Measurements from ENCODE around the gene PDCD7. TPM values are rescaled to one million over a fixed set of nuclear protein-coding genes. Genes with fewer than 3 reads are reported as not detected.
A peak's percentile ranks its signal among the peaks of the same experiment; 100 is the strongest.

Gene PDCD7
- total and polyA plus RNA-seq, 2 of the 13 experiments (the other 11 are each of a cell fraction or from before 2014, with no cell fraction given), result 10.1 to 14.7 TPM

DNA sequence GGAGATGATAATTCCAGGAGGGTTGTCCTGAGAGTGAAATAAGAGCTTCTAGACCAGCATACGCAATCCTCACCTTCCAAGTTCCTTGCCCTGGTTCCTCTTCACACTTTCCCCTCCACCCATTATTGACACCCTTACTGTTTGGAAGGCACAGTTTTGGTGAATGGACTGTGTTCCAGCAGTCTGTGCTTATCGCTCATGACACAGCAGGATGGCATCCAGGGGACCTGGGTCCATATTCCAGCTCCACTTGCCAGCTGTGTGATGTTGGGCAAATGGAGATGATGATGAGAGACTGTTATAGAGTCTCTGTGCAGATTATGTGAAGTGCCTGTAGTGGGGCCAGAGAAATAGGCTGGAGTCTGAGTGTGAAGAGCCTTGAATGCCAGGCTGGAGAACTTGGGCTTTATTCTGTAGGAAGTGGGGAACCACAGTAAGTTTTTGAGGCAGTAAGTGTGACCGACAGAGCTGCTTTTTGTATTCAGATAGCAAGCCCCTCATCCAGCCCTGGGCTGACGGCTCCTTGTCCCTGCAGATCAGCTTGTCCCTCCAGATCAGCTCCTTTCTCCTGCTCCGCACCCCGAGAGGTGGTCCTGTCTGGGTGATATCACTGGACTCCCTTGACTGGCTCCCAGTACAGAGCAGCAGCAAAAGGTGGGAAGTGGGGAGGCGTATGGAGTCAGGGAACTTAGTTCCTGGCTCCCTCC, 49.0 kb downstream of the PDCD7 start:
- no peaks in the 10 kb centered on the region for H4K20me1 ChIP-seq (ENCODE audit: insufficient read depth, low read length)
- POLR2A ChIA-PET, result interaction anchor here (0.5 to 1.8 kb wide), 4 partner anchors 11 to 39 kb away, joined by 3 to 6 read pairs (median 4); partner anchors contain the start of gene SLC51B
- in situ Hi-C loops (cut with HindIII; ENCODE audit: extremely low pct_ligation_motif_present, low pct_unique_long_range_greater_than_20kb), result loop anchor here (5.0 to 10.0 kb wide), 2 partner anchors 32 to 50 kb away; no protein-coding TSS in a partner anchor
- ATAC-seq, result no peak
- H3K4me1 ChIP-seq (ENCODE audit: insufficient read depth, low read length), result peaks cover 98% of the 10 kb centered on the region
- intact Hi-C loops (cut with micrococcal nuclease; ENCODE audit: unreplicated experiment), result no loop called here
- no peak for FAIRE-seq
- no peaks in the 10 kb centered on the region for H3K9me3 ChIP-seq (ENCODE audit: low read length)
- CTCF ChIA-PET (ENCODE audit: low intra/inter-chr PET ratio, low total read pairs), result interaction anchor here (2.8 to 6.7 kb wide), 3 partner anchors 29 to 51 kb away, joined by 10 to 54 read pairs (median 34); no protein-coding TSS in a partner anchor
- H3K27ac ChIP-seq (ENCODE audit: extremely low read length, insufficient read depth, low read length), result no peak overlapping the region
- no peaks in the 10 kb centered on the region for H3K79me2 ChIP-seq (ENCODE audit: insufficient read depth, low read length)
- no TSS peak for BruUV-seq (replicated peaks)
- H3K4me3 ChIP-seq (replicated peaks in 1 of 3; ENCODE audit: insufficient read depth in 1 of 3, low read depth in 2 of 3, low read length in 3 of 3), result no peak overlapping the region
- DNase-seq (ENCODE audit: low spot score), result peak; percentile 49
- no peak overlapping the region for H2AFZ ChIP-seq (ENCODE audit: low read length)
- H3K9ac ChIP-seq (ENCODE audit: insufficient read depth, low read depth, low read length), result no peak overlapping the region
- WGBS (ENCODE audit: low lambda C conversion rate), result 29% methylated on average over 4 of the region's 7 CpGs
- no peak overlapping the region for H3K4me2 ChIP-seq (ENCODE audit: low read depth, low read length)
- peaks cover 0 to 21% of the 10 kb centered on the region in 2 experiments; a peak in 2 of 5 replicates for H3K27me3 ChIP-seq (ENCODE audit: control insufficient read depth in 1 of 2, insufficient read depth in 2 of 2, low read length in 2 of 2)
- H3K36me3 ChIP-seq (replicated peaks in 1 of 2; ENCODE audit: control insufficient read depth in 1 of 2, insufficient read depth in 2 of 2, low read length in 2 of 2), result no peaks in the 10 kb centered on the region
- TF ChIP-seq TEAD3 (CRISPR knock-in tag; optimal IDR thresholded peaks at IDR 0.05; ENCODE audit: borderline replicate concordance) (peak; percentile 12), RXRA (CRISPR knock-in tag; IDR thresholded peaks at IDR 0.05) (no peak), JUNB (CRISPR knock-in tag; IDR thresholded peaks at IDR 0.05; ENCODE audit: borderline replicate concordance) (no peak), FOSL2 (CRISPR knock-in tag; IDR thresholded peaks at IDR 0.05) (peak; percentile 86), EP300 (IDR thresholded peaks at IDR 0.05; ENCODE audit: low read depth in 2 of 2, low read length in 2 of 2) (no peak), EP300 (CRISPR knock-in tag; IDR thresholded peaks at IDR 0.05; ENCODE audit: borderline replicate concordance) (0 out of 2 replicates have a peak, but pooled peaks have one; percentile 31), KDM5A (IDR thresholded peaks at IDR 0.05; ENCODE audit: borderline replicate concordance, low read length) (no peak), NFE2L2 (IDR thresholded peaks at IDR 0.05; ENCODE audit: low read length) (peak; percentile 29; the same call in 1 of the 2 replicates), SAP130 (CRISPR knock-in tag; IDR thresholded peaks at IDR 0.05; ENCODE audit: low read depth) (peak; percentile 31; the same call in 1 of the 2 replicates), ZIK1 (CRISPR knock-in tag; IDR thresholded peaks at IDR 0.05; ENCODE audit: borderline replicate concordance, low read depth) (no peak), ZNF772 (CRISPR knock-in tag; IDR thresholded peaks at IDR 0.05) (no peak)
- TF ChIP-seq, protein P1, sequence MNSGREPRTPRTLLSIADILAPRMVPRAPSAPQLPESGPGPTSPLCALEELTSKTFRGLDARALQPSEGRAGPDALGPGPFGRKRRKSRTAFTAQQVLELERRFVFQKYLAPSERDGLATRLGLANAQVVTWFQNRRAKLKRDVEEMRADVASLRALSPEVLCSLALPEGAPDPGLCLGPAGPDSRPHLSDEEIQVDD (CRISPR knock-in tag; IDR thresholded peaks at IDR 0.05; ENCODE audit: borderline replicate concordance), result no peak
- TF ChIP-seq, protein P2, sequence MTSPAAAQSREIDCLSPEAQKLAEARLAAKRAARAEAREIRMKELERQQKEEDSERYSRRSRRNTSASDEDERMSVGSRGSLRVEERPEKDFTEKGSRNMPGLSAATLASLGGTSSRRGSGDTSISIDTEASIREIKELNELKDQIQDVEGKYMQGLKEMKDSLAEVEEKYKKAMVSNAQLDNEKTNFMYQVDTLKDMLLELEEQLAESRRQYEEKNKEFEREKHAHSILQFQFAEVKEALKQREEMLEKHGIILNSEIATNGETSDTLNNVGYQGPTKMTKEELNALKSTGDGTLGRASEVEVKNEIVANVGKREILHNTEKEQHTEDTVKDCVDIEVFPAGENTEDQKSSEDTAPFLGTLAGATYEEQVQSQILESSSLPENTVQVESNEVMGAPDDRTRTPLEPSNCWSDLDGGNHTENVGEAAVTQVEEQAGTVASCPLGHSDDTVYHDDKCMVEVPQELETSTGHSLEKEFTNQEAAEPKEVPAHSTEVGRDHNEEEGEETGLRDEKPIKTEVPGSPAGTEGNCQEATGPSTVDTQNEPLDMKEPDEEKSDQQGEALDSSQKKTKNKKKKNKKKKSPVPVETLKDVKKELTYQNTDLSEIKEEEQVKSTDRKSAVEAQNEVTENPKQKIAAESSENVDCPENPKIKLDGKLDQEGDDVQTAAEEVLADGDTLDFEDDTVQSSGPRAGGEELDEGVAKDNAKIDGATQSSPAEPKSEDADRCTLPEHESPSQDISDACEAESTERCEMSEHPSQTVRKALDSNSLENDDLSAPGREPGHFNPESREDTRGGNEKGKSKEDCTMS (CRISPR knock-in tag; conservative IDR thresholded peaks at IDR 0.05), result no peak
- TF ChIP-seq, protein P3, sequence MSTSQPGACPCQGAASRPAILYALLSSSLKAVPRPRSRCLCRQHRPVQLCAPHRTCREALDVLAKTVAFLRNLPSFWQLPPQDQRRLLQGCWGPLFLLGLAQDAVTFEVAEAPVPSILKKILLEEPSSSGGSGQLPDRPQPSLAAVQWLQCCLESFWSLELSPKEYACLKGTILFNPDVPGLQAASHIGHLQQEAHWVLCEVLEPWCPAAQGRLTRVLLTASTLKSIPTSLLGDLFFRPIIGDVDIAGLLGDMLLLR (CRISPR knock-in tag; IDR thresholded peaks at IDR 0.05), result no peak
- TF ChIP-seq, protein P4, sequence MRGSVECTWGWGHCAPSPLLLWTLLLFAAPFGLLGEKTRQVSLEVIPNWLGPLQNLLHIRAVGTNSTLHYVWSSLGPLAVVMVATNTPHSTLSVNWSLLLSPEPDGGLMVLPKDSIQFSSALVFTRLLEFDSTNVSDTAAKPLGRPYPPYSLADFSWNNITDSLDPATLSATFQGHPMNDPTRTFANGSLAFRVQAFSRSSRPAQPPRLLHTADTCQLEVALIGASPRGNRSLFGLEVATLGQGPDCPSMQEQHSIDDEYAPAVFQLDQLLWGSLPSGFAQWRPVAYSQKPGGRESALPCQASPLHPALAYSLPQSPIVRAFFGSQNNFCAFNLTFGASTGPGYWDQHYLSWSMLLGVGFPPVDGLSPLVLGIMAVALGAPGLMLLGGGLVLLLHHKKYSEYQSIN (CRISPR knock-in tag; IDR thresholded peaks at IDR 0.05; ENCODE audit: borderline replicate concordance), result no peak
- TF ChIP-seq, protein P5, sequence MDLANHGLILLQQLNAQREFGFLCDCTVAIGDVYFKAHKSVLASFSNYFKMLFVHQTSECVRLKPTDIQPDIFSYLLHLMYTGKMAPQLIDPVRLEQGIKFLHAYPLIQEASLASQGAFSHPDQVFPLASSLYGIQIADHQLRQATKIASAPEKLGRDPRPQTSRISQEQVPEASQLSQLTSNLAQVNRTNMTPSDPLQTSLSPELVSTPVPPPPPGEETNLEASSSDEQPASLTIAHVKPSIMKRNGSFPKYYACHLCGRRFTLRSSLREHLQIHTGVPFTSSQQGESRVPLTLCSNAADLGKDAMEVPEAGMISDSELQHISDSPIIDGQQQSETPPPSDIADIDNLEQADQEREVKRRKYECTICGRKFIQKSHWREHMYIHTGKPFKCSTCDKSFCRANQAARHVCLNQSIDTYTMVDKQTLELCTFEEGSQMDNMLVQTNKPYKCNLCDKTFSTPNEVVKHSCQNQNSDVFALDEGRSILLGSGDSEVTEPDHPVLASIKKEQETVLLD (CRISPR knock-in tag; IDR thresholded peaks at IDR 0.05; ENCODE audit: low read depth), result no peak
- TF ChIP-seq, protein P6, sequence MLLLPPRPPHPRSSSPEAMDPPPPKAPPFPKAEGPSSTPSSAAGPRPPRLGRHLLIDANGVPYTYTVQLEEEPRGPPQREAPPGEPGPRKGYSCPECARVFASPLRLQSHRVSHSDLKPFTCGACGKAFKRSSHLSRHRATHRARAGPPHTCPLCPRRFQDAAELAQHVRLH (CRISPR knock-in tag; IDR thresholded peaks at IDR 0.05; ENCODE audit: borderline replicate concordance, low read depth), result no peak

All from HepG2 (cell line).